CD4-positive, alpha-beta T cell treated with Interleukin-12 subunit alpha and Interleukin-12 subunit beta, for 1 hour (primary cell): ENCODE measurements around the gene HAP1.
A peak's percentile ranks its signal among the peaks of the same experiment; 100 is the strongest.

Experiments
- DNase-seq: peaks from one replicate; pipeline ENCODE4 v3.0.0-alpha.2; 2020

The HAP1 gene

DNA sequence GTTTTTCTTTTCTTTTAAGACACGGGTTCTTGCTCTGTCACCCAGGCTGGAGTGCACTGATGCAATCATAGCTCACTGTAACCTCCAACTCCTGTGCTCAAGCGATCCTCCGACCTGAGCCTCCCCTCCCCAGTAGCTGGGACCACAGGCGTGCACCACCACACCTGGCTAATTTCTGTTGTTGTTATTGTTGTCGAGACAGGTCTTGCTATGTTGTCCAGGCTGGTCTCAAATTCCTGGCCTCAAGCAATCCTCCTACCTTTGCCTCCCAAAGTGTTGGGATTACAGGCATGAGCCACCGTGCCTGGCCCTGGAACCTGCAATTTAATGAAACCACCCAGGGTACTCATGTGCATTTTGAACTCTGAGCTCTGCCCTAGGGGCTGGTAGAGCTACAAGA, 27.9 kb upstream of the HAP1 start:
- no peak for DNase-seq

DNA sequence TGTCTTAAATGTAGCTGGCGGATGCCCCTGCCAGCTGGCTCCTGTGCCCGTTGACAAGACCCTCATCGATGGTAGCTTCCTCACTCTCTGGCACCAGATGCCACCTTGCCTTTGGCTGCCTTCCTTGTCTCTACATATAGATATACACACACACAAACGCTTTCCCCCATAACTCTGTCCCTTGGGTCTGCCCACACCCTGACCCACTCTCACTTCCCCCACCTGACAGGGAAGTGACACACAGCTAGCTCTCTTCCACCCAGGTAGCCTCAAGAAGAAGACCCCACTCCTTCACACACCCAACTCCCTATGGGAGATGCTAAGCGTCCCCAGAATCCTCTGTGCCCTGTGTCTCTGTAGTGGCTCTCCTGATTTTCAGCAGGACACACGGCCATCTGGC, 26.4 kb upstream of the HAP1 start:
- no peak for DNase-seq

DNA sequence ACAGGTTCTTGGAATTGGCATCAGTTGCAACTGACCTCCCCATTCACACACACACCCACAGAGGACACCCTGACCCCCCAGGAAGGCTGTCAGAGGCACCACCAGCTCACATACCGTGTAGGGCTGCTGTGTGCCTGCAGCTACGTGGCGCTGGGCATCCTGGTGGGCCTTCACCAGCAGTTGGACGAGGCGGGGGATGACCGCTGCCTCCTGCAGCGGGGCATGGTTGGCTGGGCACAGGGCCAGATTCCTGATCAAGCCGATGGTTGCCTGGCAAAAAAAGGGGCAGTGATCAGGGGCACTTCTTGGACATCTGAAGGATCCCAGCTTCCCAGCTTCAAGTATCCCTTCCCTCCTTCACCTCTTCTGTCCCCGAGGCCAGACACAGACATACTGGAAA, 24.2 kb upstream of the HAP1 start:
- no peak for DNase-seq

DNA sequence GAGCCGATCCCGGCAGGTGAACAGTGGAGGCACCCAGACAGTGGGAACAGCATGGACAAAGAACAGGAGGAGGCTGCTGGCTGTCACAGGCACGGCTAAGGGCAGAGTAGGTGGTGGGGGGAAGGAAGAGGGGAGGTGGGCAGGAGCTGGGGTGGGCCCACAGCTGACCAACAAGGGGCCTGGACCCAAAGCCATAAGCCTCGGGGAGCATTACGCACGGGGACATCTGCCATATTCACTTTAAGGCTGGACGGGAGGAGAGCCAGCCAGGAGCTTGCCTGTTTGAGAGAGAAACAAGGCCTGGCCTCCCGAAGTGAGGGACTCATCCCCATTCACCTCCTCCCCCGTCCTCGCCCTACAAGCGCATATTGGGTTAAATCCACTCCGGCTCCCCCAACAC, 19.6 kb upstream of the HAP1 start:
- DNase-seq: no peak

DNA sequence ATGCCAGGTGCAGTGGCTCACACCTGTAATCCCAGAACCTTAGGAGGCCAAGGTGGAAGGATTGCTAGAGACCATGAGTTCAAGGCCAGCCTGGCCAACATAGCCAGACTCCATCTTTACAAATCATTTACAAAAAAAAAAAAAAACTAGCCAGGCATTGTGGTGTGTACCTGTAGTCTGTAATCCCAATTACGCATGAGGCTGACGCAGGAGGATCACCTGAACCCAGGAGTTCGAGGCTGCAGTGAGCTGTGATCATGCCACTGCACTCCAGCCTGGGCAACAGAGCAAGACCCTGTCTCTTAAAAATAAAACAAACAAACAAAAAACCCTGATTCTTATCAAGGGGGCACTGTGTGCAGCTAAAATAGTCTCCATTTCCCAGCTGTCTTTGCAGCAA, 16.8 kb upstream of the HAP1 start:
- no peak for DNase-seq

DNA sequence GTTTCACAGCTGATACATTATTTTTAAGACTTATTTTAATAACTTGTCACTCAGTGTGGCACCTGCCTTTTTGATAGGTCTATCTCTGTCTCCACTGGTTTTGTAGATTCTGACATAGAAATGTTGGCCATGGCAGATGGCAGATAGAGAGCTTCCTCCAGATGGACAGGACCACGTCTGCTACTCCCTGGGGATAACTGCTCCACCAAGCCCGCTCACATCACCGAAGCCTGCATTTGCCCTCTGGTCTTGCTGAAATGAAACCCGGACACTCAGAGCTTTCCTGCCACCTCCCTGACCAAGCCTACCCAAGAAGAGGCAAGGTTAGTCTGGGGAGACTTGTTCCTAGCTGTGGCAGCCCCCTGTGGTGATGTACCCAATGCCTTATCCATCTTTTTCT, 16.4 kb upstream of the HAP1 start:
- DNase-seq: no peak

DNA sequence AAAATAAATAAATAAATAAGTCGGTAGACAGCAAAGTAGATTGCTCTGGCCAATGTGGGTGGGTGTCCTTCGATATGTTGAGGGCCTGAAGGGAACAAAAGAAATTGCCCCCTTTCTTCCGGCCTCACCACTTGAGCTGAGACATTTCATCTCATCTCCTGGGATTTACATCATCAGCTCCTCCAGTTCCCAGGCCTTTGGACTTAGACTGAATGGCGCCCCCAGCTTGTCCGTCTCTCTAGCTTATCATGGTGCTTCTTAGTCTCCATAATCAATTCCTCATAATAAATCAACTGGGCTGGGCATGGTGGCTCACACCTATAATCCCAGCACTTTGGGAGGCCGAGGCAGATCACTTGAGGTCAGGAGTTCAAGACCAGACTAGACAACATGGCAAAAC, 13.8 kb upstream of the HAP1 start:
- DNase-seq: no peak

DNA sequence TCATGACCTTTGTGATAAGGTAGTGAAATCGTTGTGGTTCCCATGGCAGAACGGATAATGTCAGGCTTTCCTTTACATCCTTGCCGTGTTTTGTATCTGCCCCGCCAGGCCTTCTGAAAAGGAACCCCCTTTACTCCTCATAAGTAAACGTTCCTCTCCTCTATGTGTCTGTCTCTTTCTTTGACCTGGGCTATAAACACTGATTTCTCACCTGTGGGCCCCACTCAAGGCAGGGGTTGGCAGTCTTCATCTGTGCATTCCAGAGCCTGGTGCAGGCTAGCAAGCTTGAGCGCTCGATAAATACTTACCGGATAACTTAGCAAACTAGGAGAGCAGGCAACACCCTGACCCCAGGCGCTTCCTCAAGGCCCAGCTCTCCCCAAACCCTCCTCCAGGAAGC, 7.3 kb upstream of the HAP1 start:
- no peak for DNase-seq

DNA sequence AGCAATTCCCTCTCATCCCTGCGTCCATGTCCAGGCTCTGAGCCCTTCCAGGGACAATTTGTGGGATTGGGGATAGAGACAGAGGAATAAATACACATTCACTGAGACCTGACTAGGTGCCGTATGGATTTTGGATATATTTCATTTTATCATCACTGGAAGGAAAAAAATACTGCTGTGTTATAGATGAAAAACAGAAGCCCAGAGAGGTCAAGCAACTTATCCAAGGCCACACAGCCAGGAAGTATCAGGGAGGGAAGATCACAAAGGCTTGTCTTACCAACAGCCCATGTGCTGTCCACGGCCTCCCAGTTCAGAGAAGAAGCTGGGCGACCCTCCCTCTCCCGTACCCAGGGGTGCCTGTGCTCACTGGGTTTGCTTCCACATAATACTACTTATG, 6.1 kb upstream of the HAP1 start:
- no peak for DNase-seq

DNA sequence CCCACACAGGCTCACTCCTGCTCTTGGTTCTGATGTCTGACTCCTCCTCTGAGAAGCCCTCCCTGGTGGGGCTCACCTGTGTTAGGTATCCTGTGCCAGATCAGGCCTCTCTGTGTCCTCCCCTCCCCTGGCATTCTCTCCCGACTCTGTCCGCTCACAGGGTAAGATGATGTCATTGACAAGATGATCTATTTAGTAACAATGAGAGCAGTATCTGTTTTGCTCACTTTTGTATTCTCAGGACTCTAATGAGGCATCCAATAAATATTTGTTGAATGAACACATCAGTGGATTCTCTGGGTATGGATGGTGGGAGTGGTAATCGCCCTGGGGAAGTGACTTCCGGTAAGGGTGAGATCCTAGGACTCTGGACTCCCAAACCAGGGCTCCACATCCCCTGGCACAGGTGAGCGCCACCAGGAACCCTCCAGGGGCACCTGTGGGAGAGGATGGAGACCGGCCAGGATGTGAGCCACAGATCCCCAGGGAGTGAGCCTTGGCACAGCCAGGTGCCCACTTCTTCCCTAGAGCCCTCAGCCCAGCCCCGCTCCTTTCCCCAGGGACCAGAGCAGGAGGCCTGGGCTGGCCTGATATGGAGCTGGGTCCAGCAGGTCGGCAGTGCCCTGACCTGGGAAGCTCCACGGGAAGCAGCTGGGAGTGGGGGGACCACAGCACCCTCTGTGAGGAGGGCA, 5.4 kb upstream of the HAP1 start:
- DNase-seq: no peak

DNA sequence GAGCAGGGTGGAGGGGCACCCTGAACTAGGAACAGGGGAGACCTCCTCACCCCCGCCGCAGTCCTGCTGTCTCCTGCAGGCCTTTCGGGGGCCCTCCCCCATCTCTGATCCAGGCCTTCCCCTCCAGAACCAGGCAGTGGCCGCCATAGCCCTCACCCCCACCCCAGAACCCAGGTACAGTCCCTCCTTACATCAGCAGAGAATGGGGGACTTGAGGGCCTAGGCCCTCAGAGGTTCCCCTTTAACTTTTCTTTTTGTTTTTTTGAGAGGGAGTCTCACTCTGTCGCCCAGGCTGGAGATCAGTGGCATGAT, 4.3 kb upstream of the HAP1 start:
- DNase-seq: no peak

DNA sequence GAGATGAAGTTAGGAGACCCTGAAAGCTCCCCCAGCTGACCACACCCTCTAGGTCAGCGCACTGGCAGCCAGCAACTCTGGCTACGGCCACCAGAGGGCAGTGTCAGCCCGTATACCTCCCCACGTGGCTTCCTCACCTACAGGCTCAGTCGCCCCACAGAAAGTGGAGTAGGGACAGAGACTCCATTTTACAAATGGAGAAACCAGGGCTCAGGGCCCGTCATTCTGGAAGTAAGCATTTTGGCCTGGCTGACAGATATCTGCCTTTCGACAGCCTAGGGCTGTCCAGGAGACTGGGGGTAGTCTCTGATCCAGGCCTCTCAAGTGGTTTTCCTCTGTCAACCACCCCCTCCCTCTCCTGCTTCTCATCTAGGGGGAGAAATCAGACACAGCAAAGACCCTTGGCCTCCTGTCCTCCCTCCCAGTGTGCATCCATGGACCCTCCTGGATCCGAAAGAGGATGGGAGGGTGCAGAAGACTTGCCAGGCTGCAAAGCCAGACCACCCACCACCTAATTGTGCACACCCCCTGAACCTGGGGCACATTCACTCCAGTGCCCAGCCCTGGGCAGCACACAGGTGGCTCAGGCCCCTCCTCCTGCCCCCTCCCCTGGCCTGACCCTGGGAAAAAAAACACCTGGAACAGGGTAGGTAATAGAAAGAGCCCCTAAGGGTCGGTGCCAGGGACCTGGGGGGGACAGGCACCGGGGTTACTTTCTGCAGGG, 3.8 kb upstream of the HAP1 start:
- DNase-seq: peak; percentile 81

DNA sequence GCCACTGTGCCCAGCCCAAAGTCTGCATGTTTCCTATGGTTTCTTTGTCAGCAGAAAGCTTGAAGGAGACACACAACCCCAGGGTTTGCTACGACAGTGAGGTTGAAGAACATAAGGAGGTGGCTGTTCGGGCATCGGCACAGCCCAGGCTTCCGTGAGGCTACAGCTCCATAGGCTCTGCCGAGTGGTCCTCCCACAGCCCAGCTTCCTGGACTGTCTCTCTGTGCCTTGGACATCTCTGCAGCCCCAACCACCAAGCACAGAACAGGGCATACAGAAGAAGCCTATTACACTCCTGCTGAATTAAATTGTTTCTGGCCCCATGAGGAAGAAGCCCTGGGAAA, 3.2 kb upstream of the HAP1 start:
- peak; percentile 2 for DNase-seq

DNA sequence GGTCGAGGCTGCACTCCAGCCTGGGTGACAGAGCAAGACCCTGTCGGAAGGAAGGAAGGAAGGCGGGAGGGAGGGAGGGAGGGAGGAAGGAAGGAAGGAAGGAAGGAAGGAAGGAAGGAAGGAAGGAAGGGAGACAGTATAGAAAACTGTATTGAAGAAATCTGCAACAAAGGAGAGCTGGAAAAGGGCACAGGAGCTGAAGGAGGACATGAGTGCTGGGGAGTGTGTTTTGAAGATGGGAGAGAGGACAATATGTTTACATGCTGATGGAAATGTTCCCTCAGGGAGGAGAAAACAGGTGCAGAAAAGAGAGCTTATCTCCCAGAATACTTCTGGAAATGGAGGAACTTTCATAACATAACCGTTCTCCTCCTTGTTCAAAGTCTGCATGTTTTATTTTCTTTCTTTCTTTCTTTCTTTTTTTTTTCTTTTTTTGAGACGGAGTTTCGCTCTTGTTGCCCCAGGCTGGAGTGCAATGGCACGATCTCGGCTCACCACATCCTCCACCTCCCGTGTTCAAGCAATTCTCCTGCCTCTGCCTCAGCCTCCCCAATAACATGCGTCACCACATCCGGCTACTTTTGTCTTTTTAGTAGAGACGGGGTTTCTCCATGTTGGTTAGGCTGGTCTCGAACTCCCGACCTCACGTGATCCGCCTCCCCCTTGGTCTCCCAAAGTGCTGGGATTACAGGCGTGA, 2.7 kb upstream of the HAP1 start:
- no peak for DNase-seq

DNA sequence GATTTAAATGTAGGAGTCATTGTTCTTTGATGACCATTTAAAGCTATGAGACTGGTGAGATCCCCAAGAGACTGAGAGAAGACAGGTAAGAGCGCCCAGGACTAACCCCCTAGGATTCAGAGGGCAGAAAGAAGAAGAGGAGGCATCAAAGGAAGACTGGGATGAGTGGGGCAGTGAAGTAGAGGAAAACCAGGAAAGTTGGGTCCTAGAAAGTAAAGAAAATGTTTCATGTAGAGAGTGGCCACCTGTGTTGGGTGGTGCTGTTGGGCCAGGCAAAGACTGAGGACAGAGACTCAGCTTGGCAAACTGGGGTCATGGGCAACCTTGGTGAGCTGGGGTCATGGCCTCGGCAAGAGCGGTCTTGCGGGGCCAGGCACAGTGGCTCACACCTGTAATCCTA, 1.3 kb upstream of the HAP1 start:
- DNase-seq: no peak

DNA sequence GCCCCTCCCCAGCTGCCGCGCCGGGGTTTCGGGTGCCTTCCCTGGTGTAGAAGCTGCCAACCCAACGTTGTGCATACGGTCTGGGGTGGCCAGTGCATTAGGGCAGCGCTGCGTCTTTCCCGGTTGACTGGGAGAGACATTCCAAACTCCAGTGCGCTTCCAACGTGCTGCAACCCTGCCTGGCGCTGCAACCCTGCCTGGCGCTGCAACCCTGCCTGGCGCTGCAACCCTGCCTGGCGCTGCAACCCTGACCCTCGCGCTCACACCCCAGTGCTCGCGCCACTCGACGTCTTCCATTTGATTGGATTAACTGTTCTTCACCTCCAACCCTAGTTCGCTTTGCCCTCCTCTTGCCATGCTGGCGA, 488 bp upstream of the HAP1 start:
- no peak for DNase-seq

DNA sequence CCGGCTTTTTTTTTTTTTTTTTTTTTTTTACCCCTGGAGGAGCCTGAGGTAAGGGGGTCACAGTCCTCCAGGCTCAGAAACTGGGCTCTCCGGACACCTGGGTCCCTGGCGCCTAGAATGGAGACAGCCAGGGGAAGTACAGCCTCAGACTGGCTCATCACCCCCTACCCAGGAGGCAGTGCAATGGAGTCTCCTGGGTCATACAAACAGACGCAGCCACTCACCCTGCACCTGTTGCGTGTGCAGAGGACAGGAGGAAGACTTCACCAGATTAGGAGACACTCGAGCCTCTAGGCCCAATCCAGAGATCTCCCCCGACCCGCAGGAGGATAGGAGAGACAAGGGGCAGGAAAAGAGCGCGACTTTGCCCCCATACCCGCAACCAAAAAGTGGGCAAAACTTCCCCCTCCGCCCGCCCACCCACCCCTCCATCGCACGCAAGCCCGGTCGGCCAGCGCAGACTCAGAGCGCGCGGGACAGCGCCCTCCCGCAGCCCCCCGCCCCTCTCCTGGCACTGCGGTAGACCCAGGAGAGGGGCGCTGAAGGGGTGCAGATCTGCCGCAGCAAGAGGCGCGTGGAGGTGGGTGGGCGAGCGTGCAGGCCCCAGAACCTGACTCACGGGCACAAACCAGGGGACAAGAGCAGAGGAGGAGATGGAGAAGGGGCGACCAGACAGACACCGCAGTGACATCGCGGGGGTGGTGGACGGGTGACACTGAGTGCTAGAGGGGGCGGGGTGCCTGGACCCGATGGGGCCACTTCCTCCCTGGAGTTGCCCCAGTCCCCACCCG, 900 bp downstream of the HAP1 start:
- no peak for DNase-seq

DNA sequence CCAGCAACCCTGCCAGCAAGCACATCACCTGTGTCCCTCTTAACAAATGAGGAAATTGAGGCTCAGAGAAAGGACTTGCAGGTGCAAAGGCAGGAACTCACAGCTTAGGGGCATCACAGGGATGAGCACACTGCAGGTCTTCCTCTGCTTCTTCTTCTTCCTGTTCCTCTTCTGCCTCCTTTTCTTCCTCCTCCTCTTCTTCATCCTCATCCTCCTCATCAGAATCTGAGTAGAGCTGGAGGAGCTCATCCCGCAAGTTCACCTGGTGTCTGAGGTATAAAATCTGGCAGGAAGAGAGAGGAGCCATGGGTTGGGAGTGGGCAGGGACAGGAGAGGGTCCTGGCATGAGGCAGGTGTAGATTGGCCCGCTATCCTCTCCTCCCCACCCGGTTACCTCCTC, 2.6 kb downstream of the HAP1 start:
- DNase-seq: no peak

DNA sequence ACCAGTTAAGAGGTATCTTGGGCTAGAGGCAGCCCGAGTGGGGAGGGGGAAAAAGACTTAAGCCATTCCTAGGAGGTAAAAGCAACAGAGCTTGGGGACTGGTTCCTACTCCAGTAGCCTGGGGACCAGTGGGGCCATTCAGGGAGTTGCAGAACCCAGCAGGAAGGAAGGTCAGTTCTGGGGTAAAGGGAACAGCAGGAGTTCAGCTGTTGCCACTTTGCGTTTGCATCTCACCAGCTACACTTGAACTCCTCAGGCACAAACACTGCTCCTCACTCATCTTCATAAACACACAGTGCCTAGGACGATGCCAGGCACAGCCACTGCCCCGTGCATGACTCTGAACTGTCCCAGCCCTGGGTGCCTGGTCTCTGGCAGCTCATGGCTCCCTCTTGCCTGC, 4.0 kb downstream of the HAP1 start:
- DNase-seq: no peak

DNA sequence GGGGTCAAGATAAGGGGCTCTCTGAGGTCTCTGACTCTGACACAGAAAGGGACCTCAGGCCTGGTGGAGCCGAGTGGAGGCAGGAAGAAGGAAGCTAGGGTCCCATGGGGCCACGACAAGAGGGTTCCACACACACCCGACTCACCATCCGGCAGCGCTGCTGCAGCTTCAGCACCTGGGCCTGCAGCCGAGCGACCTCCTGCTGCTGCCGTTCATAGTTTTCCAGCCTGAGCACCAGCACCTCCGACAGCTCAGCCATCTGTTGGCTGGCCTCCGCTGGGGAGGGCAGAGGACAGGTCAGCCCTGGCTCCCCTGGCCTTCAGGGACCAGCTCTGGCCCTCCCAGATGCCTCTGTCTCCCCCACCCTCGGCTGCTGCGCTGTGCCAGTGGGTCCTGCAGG, 6.4 kb downstream of the HAP1 start:
- DNase-seq: no peak

DNA sequence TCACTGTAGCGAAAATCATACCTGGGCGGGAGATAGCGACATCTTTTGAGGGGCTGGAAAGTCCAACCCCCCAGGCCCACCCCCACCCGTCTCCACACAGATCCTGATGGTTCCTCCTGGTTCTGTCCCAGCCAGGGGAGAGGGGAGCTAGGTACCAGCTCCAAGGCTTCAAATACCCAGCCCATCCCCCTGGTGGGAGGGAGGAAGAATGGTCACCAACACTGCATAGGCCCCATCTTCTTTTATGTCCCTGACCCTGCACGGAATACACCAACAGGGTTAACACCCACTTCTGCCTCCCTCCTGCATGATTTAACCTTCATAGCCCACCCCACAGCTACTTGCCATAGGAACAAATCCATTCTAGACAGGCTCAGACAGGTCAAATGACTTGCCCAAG, 9.3 kb downstream of the HAP1 start:
- DNase-seq: no peak

DNA sequence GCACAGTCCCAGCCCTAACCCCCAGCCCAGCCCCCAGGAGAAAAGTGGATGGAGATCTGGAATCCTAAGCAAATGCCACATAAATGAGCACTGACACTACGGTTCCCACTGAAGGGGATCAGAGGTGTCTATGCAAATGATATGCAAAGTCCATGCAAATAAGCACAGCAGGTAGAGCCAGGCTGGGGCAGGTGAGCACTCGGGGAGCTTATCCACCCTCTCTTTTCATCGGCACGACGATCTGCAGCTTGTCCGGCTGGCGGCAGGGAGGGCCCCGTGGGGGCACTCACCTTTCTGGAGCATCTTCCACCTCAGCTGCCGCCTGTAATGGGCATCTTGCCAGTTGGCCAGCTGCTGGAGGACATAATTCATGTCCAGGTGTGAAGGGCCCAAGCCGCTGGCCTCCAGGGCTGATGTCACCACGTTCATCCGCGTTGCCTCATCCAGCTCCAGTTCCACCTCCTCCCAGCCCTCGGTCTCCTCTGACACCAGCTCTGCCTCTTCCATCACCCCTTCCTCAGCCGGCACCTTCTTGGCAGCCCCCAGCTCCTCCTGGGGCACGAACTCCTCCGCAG, 9.9 kb downstream of the HAP1 start:
- DNase-seq: no peak

DNA sequence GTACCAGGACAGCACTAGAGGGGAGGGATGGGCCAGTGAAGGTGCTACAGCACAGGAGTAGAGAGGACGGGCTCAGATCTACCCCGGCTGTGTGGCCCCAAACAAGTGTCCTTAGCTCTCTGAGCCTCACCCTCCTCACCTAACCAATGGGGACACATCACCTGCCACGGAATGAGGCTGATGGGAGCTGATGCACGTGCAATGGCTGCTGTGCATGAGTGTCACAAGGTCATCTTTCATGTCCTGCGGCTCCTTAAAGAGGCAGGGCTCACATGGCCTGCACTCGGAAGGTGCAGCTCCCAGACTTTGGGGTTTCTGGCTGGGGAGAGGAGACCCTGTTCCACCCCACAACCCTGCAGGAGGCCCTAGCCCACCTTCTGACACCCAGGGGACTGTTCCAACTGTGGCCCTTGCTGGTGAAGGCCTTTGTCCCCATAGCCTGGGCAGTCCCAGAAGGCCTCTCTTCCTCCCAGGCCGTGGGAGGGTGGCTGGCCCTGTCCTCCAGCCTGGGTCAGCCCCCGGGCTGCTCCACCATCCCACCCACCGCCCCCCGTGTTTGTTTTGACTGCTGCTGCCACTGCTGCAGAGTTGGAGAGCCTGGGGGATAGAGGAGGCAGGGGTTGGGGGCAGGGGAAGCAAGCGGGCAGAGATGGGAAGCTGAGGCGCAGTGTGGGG, 10.5 kb downstream of the HAP1 start:
- no peak for DNase-seq
